B cell (primary cell): ENCODE measurements around the gene KIRREL3.

Experiments
- EZH2 ChIP-seq: IDR thresholded peaks from 2 replicates; pipeline ENCODE4 v1.6.1; 2012; ENCODE audit warnings: borderline replicate concordance, low read depth, mild to moderate bottlenecking, moderate library complexity, low read length; ENCODE audit not compliant: insufficient read depth, poor library complexity, severe bottlenecking
- TF ChIP-seq, protein P1 (sequence below): fragments of 200-600 bp; IDR thresholded peaks from one replicate; pipeline ENCODE4 v1.8.0; 2022; ENCODE audit warnings: antibody characterized with exemption, mild to moderate bottlenecking

DNA sequence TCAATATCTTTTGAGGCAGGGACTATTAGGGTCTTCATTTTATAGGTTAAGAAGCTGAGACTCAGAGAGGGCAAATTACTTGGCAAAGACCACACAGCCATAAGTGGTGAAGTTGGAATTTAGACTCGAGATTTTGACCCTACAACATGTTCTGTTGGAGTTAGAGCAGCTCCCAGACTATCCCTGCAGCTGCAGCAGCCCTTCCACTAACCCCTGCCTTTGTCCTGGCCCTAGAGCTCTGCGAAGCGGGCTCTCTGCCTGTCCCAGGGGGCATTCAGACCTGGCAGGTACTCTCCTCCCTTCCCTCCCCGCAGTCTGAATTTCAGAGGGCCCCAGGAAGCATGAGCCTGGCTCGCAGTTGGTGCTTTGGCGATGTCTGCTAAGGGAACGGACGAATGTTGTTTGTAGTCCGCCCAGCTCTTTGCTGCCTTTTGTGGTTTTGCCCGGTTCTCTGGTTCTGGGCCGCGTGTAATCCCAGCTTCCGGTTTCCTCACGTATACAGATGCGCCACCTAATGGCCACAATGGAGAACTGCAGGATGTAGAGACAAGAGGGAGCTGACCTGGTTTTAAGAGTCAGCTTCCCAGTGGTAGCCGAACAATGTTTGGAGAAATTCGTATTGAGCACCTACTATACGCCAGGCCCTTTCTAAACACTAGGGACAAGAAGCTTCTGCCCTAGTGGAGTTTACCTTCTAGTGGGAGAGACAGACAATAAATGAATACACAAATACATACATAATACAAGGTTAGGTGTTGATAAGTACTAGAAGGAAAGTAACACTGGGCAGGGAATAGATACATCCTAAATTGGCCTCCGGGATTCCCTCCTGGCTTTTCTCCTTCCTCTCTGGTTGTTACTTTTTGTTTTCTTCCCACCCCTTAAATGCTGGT, 519.9 kb downstream of the KIRREL3 start:
- TF ChIP-seq, protein P1, sequence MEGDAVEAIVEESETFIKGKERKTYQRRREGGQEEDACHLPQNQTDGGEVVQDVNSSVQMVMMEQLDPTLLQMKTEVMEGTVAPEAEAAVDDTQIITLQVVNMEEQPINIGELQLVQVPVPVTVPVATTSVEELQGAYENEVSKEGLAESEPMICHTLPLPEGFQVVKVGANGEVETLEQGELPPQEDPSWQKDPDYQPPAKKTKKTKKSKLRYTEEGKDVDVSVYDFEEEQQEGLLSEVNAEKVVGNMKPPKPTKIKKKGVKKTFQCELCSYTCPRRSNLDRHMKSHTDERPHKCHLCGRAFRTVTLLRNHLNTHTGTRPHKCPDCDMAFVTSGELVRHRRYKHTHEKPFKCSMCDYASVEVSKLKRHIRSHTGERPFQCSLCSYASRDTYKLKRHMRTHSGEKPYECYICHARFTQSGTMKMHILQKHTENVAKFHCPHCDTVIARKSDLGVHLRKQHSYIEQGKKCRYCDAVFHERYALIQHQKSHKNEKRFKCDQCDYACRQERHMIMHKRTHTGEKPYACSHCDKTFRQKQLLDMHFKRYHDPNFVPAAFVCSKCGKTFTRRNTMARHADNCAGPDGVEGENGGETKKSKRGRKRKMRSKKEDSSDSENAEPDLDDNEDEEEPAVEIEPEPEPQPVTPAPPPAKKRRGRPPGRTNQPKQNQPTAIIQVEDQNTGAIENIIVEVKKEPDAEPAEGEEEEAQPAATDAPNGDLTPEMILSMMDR: peak; percentile 99
- TF ChIP-seq EZH2: no peak
